A673 (cell line): Measurements from ENCODE around the gene HRH1. TPM values are rescaled to one million over a fixed set of nuclear protein-coding genes. Genes with fewer than 3 reads are reported as not detected.

Experiments used
- BruUV-seq: library from RNA; stranded (reverse); fragments of 400-500 nt; replicated peaks from 2 replicates; lab custom pipeline; 2021; lab: Mats Ljungman, UMichigan
- CTCF ChIA-PET: fragments of 300-600 bp; sonication (Branson Sonifier 250); formaldehyde crosslinking; loops from one replicate; lab custom pipeline; 2022; ENCODE audit warnings: antibody characterized with exemption; lab: Charles Lee
- POLR2A ChIA-PET: fragments of 300-600 bp; sonication (Branson Sonifier 250); formaldehyde crosslinking; loops from one replicate; lab custom pipeline; 2022; ENCODE audit warnings: antibody characterized with exemption; ENCODE audit not compliant: low non-redundant PET; lab: Charles Lee
- DNase-seq: peaks from one replicate; pipeline ENCODE4 v3.0.0-alpha.2; 2015; ENCODE audit warnings: low spot score
- H3K27ac ChIP-seq: fragments of 200-600 bp; sonication (generic); 2 replicates; pipeline ENCODE4 v1.5.1; 2016; ENCODE audit warnings: mixed run types, low read depth, mild to moderate bottlenecking, mixed read lengths, antibody characterized with exemption, low read length; ENCODE audit not compliant: poor library complexity, severe bottlenecking
- H3K27me3 ChIP-seq: fragments of 200-600 bp; sonication (generic); replicated peaks from 2 replicates; pipeline ENCODE4 v1.6.1; 2017; ENCODE audit warnings: mixed run types, low read depth, mild to moderate bottlenecking, mixed read lengths, antibody characterized with exemption, low read length; ENCODE audit not compliant: insufficient read depth, poor library complexity
- H3K36me3 ChIP-seq: fragments of 200-600 bp; sonication (generic); 2 replicates; pipeline ENCODE4 v1.6.1; 2016; ENCODE audit warnings: mixed run types, mild to moderate bottlenecking, mixed read lengths, antibody characterized with exemption, low read length; ENCODE audit not compliant: insufficient read depth, poor library complexity, severe bottlenecking
- H3K4me1 ChIP-seq: fragments of 200-600 bp; sonication (generic); 2 replicates; pipeline ENCODE4 v1.6.1; 2017; ENCODE audit warnings: mixed run types, mild to moderate bottlenecking, mixed read lengths, antibody characterized with exemption, low read length; ENCODE audit not compliant: insufficient read depth, poor library complexity, severe bottlenecking
- H3K4me3 ChIP-seq: fragments of 200-600 bp; sonication (generic); 2 replicates; pipeline ENCODE4 v1.5.1; 2016; ENCODE audit warnings: low read depth, mixed run types, mild to moderate bottlenecking, mixed read lengths, low read length; ENCODE audit not compliant: poor library complexity, severe bottlenecking
- H3K9me3 ChIP-seq: fragments of 200-600 bp; sonication (generic); 2 replicates; pipeline ENCODE4 v1.6.1; 2016; ENCODE audit warnings: mixed run types, low read depth, mild to moderate bottlenecking, mixed read lengths, antibody characterized with exemption, low read length; ENCODE audit not compliant: poor library complexity, severe bottlenecking
- EZH2 ChIP-seq: fragments of 200-600 bp; sonication (generic); IDR thresholded peaks from 2 replicates; pipeline ENCODE4 v1.6.1; 2017; ENCODE audit warnings: borderline replicate concordance, low read depth, mild to moderate bottlenecking, mixed read lengths, antibody characterized with exemption, low read length; ENCODE audit not compliant: poor library complexity, severe bottlenecking
- intact Hi-C: fragments of 100-400 bp; cut with micrococcal nuclease; formaldehyde crosslinking; loops from one replicate; pipeline ENCODE4 v1.10.0; 2022; ENCODE audit not compliant: unreplicated experiment
- total RNA-seq: library from RNA; stranded (reverse); gene quantifications from 2 replicates; pipeline ENCODE4 v1.2.3, GENCODE V29; 2021
- TF ChIP-seq, protein P1 (sequence below): fragments of 300-800, 200-600 bp; sonication (generic); conservative IDR thresholded peaks from 2 replicates; pipeline ENCODE4 v1.5.1; 2017; ENCODE audit warnings: low read depth, mild to moderate bottlenecking, antibody characterized with exemption, low read length, moderate library complexity, mixed read lengths

HRH1 gene
- total RNA-seq, 1 experiment from 2014 or later, result 0.92 TPM

DNA sequence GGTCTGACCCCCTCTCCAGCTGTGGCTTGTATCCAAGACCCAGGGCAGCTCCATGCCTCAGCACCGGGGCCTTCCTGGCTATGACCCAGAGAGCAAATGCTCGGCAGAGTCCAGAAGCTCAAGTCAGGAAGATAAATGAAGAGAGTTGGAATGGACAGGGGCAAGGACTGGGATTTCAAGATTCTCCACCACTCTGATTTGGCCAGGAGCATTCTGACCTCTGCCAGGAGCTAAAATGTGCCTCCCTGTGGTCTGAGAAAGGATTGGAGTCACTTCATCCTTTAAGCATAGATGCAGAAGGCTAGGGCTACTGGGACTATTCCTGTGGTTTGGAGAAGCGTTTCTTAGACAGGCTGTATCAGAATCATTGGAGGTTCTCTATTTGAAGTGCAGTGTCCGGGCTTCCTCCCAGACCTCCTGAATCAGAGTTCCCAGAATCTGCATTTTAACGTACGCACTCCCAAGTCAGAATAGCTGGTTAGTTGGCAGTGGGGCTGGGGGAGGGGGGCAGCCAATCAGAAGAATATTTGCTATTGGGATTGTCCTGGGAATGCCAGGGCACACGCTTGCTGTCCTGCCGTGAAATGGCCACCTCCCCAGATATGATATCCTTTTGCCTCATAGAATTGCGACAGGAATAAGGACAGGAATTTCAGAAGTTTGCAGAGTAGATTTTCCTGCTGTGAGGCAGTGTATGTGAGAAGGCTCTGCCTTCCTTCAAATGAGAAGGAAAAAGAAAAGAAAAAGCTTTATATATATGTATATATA lies 57.4 kb downstream of the HRH1 start:
- no peak overlapping the region for H3K4me3 ChIP-seq
- POLR2A ChIA-PET, result no interaction called here
- no peak overlapping the region for H3K27ac ChIP-seq

DNA sequence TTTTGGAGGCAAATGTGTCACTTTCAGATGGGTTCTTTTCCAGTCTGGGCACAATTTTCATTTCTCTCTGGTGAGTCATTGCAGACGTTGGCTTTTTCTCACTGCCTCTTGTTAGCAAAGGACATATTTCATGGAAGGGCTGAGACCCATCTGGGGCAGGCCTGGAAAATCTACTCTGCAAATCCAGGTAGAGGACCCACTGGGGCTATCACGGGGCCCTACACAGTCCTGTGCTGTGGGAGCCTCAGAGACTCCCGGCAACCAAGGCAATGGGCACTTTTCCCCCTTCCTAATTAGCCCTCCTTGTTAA lies 58.0 kb downstream of the HRH1 start:
- ChIA-PET POLR2A (no interaction called here), CTCF (no interaction called here)
- H3K4me1 ChIP-seq, result no peaks in the 10 kb centered on the region
- no peaks in the 10 kb centered on the region for H3K27me3 ChIP-seq
- BruUV-seq, result no TSS peak
- H3K9me3 ChIP-seq, result no peaks in the 10 kb centered on the region
- no peaks in the 10 kb centered on the region for H3K36me3 ChIP-seq
- peak; percentile 25 for DNase-seq
- no peak overlapping the region for H3K27ac ChIP-seq
- no peak overlapping the region for H3K4me3 ChIP-seq
- TF ChIP-seq EZH2, result no peak
- TF ChIP-seq, protein P1, sequence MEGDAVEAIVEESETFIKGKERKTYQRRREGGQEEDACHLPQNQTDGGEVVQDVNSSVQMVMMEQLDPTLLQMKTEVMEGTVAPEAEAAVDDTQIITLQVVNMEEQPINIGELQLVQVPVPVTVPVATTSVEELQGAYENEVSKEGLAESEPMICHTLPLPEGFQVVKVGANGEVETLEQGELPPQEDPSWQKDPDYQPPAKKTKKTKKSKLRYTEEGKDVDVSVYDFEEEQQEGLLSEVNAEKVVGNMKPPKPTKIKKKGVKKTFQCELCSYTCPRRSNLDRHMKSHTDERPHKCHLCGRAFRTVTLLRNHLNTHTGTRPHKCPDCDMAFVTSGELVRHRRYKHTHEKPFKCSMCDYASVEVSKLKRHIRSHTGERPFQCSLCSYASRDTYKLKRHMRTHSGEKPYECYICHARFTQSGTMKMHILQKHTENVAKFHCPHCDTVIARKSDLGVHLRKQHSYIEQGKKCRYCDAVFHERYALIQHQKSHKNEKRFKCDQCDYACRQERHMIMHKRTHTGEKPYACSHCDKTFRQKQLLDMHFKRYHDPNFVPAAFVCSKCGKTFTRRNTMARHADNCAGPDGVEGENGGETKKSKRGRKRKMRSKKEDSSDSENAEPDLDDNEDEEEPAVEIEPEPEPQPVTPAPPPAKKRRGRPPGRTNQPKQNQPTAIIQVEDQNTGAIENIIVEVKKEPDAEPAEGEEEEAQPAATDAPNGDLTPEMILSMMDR, result no peak
- intact Hi-C loops, result no loop called here

More for the DNA sequence above, 57.4 kb downstream of the HRH1 start:
- H3K9me3 ChIP-seq, result no peaks in the 10 kb centered on the region
- no peaks in the 10 kb centered on the region for H3K36me3 ChIP-seq
- TF ChIP-seq, protein P1, result no peak
- no peak for TF ChIP-seq EZH2
- no peaks in the 10 kb centered on the region for H3K4me1 ChIP-seq
- CTCF ChIA-PET, result no interaction called here
- no TSS peak for BruUV-seq
- no peak for DNase-seq
- intact Hi-C loops, result no loop called here
- H3K27me3 ChIP-seq, result no peaks in the 10 kb centered on the region

DNA sequence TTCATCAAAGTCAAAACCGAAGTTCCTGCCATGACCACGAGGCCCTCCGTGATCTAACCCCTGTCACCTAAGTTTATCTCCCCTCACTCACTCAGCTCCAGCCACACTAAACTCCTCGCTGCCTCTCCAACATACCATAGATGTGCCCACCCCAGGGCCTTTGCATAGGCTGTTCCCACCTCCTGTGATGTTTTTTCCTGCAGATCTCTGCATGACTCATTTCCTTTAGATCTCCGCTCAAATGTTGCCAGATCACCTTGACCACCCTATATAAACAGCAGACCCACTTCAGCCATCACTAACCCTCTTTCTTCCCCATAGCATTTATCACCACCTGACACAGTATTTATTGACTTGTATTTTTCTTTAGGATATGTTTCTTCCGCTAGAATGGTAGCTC lies 58.5 kb downstream of the HRH1 start:
- no TSS peak for BruUV-seq
- Histone ChIP-seq H3K9me3 (no peaks in the 10 kb centered on the region), H3K27me3 (no peaks in the 10 kb centered on the region), H3K27ac (no peak overlapping the region), H3K4me1 (no peaks in the 10 kb centered on the region), H3K36me3 (no peaks in the 10 kb centered on the region), H3K4me3 (no peak overlapping the region)
- CTCF ChIA-PET, result no interaction called here
- intact Hi-C loops, result no loop called here
- POLR2A ChIA-PET, result no interaction called here
- no peak for DNase-seq
- TF ChIP-seq, protein P1, result no peak
- no peak for TF ChIP-seq EZH2
